Upper lobe of right lung (tissue), 1 donor: ENCODE results near the gene CACNG6. TPM values are rescaled to one million over a fixed set of nuclear protein-coding genes. Genes with fewer than 3 reads are reported as not detected.
A peak's percentile ranks its signal among the peaks of the same experiment; 100 is the strongest.

Experiments
- ATAC-seq: fragments of 200-7000 bp; cut with Tn5 transposase; one replicate; pipeline ENCODE4 v1.9.1; 2020; ENCODE audit warnings: mild to moderate bottlenecking, moderate library complexity
- DNase-seq: peaks from one replicate; pipeline ENCODE4 v3.0.0-alpha.2; 2020
- H3K27ac ChIP-seq: fragments of 200-600 bp; one replicate; pipeline ENCODE4 v1.8.0; 2022
- H3K27me3 ChIP-seq: fragments of 200-600 bp; one replicate; pipeline ENCODE4 v1.8.0; 2022; ENCODE audit warnings: mild to moderate bottlenecking
- H3K36me3 ChIP-seq: fragments of 200-600 bp; one replicate; pipeline ENCODE4 v1.8.0; 2022
- H3K4me1 ChIP-seq: fragments of 200-600 bp; one replicate; pipeline ENCODE4 v1.8.0; 2022
- H3K4me3 ChIP-seq: fragments of 200-600 bp; one replicate; pipeline ENCODE4 v1.8.0; 2022; ENCODE audit warnings: mild to moderate bottlenecking
- H3K9me3 ChIP-seq: fragments of 200-600 bp; one replicate; pipeline ENCODE4 v1.8.0; 2022
- CTCF ChIP-seq: fragments of 200-600 bp; IDR thresholded peaks from one replicate; pipeline ENCODE4 v1.8.0; 2022; ENCODE audit warnings: antibody characterized with exemption
- intact Hi-C: fragments of 100-400 bp; cut with DNase I; formaldehyde crosslinking; loops from one replicate; pipeline ENCODE4 v1.11.0; 2022
- total RNA-seq: library from RNA; stranded (reverse); fragmentation: NEBNext Ultra II Directional; extraction: Animal tissue kit (Norgen Biotek cat#: 25700); gene quantifications from one replicate; pipeline ENCODE4 v1.2.1, GENCODE V29; 2021
- donor health status: DM: no; HTN: yes; CAD: no; lungs with severe emphysema.

Gene CACNG6
- total RNA-seq, 1 donor from 2014 or later: not detected

GRCh38 chr19:53971673-53972072 lies 19.8 kb upstream of the CACNG6 start:
- peak; percentile 83 for ATAC-seq
- Histone ChIP-seq H3K27ac (no peak overlapping the region), H3K9me3 (no peaks in the 10 kb centered on the region), H3K27me3 (peaks cover 15% of the 10 kb centered on the region), H3K4me3 (no peak overlapping the region), H3K36me3 (no peaks in the 10 kb centered on the region), H3K4me1 (no peaks in the 10 kb centered on the region)
- no peak for TF ChIP-seq CTCF
- intact Hi-C loops: no loop called here
- DNase-seq: no peak

GRCh38 chr19:53977429-53977990 lies 13.9 kb upstream of the CACNG6 start:
- no peaks in the 10 kb centered on the region for H3K9me3 ChIP-seq
- no peak for TF ChIP-seq CTCF
- no peaks in the 10 kb centered on the region for H3K36me3 ChIP-seq
- DNase-seq (no peak), ATAC-seq (peak; percentile 88)
- intact Hi-C loops: no loop called here
- peaks cover 52% of the 10 kb centered on the region for H3K27me3 ChIP-seq
- peak overlapping the region; percentile 26 for H3K4me3 ChIP-seq
- peaks cover 13% of the 10 kb centered on the region for H3K4me1 ChIP-seq
- H3K27ac ChIP-seq: no peak overlapping the region

- intact Hi-C loops: no loop called here
- Histone ChIP-seq H3K27me3 (peaks cover 53% of the 10 kb centered on the region), H3K4me1 (peaks cover 13% of the 10 kb centered on the region), H3K36me3 (no peaks in the 10 kb centered on the region), H3K4me3 (peak overlapping the region; percentile 26), H3K9me3 (no peaks in the 10 kb centered on the region), H3K27ac (no peak overlapping the region)
- DNase-seq: no peak
- TF ChIP-seq CTCF: no peak
- peak; percentile 37 for ATAC-seq
Measured at GRCh38 chr19:53977991-53978731, 13.3 kb upstream of the CACNG6 start.

GRCh38 chr19:53978975-53979801 lies 12.2 kb upstream of the CACNG6 start:
- Histone ChIP-seq H3K27ac (no peak overlapping the region), H3K4me3 (peak overlapping the region; percentile 38), H3K36me3 (no peaks in the 10 kb centered on the region), H3K27me3 (peaks cover 59% of the 10 kb centered on the region), H3K4me1 (peaks cover 13% of the 10 kb centered on the region), H3K9me3 (no peaks in the 10 kb centered on the region)
- TF ChIP-seq CTCF: no peak
- intact Hi-C loops: no loop called here
- DNase-seq (no peak), ATAC-seq (no peak)

- Histone ChIP-seq H3K9me3 (no peaks in the 10 kb centered on the region), H3K27me3 (peaks cover 59% of the 10 kb centered on the region), H3K36me3 (no peaks in the 10 kb centered on the region), H3K4me3 (peak overlapping the region; percentile 38), H3K27ac (no peak overlapping the region), H3K4me1 (peaks cover 13% of the 10 kb centered on the region)
- intact Hi-C loops: no loop called here
- ATAC-seq (no peak), DNase-seq (no peak)
- no peak for TF ChIP-seq CTCF
Measured at GRCh38 chr19:53980539-53981375, 10.7 kb upstream of the CACNG6 start.
